ENCODE results near the gene GPBP1. TPM values are rescaled to one million over a fixed set of nuclear protein-coding genes. Genes with fewer than 3 reads are reported as not detected.
"Not testable (repeated sequence)": the region's sequence is repeated elsewhere in the genome, so short reads cannot be mapped to it uniquely, and the experiment has no call there.

GPBP1 gene
- total and polyA plus RNA-seq, 9 of the 15 experiments (the other 6 are each of a cell fraction or from before 2014, with no cell fraction given) = 31.0 to 109 (median 68.4) TPM

- ATAC-seq (no peak), FAIRE-seq (no peak), DNase-seq (ENCODE audit: extremely low read depth in 1 of 4, low spot score in 3 of 4) (no peak)
- H3K27ac ChIP-seq (ENCODE audit: extremely low read depth, low read depth, low read length) = no peak overlapping the region
- H2AFZ ChIP-seq (ENCODE audit: low read depth, low read length) = no peak overlapping the region
- H3K9me3 ChIP-seq (replicated peaks; ENCODE audit: control insufficient read depth, insufficient read depth, low read depth, low read length) = no peaks in the 10 kb centered on the region; the same call in 1 of the 2 replicates
- 76% methylated on average over 4 of the region's 4 CpGs for WGBS (ENCODE audit: insufficient coverage, low coverage, missing lambda C conversion rate)
- BruUV-seq (replicated peaks) = no TSS peak
- in situ Hi-C loops (cut with MboI) (no loop called here), intact Hi-C loops (cut with micrococcal nuclease) (no loop called here)
- peaks cover 11% of the 10 kb centered on the region for H3K9me1 ChIP-seq (ENCODE audit: control insufficient read depth, insufficient read depth, low read length)
- CTCF ChIA-PET (ENCODE audit: low intra/inter-chr PET ratio) = no interaction called here
- H3K36me3 ChIP-seq (ENCODE audit: control insufficient read depth, insufficient read depth, low read length) = peaks cover 42% of the 10 kb centered on the region
- no peak overlapping the region for H3K4me3 ChIP-seq
- no peak overlapping the region for H3K9ac ChIP-seq (ENCODE audit: insufficient read depth in 1 of 2, low read depth in 2 of 2, low read length in 2 of 2)
- POLR2A ChIA-PET = no interaction called here
- no peak overlapping the region for H3K4me2 ChIP-seq (ENCODE audit: insufficient read depth, low read length)
- 0 out of 2 replicates have a peak, but pooled peaks have one; percentile 31 for TF ChIP-seq ZNF384 (IDR thresholded peaks at IDR 0.05; ENCODE audit: low read depth, low read length)
- TF ChIP-seq E4F1 (CRISPR knock-in tag; IDR thresholded peaks at IDR 0.05; ENCODE audit: borderline replicate concordance) = no peak
- peaks cover 100% of the 10 kb centered on the region for H3K79me2 ChIP-seq (ENCODE audit: control insufficient read depth, insufficient read depth, low read length)
- peaks cover 48% of the 10 kb centered on the region for H4K20me1 ChIP-seq (replicated peaks; ENCODE audit: control insufficient read depth, insufficient read depth, low read length)
- H3K4me1 ChIP-seq (replicated peaks in 1 of 2; ENCODE audit: control insufficient read depth in 2 of 2, insufficient read depth in 2 of 2, low read length in 2 of 2) = peaks cover 7% of the 10 kb centered on the region in 2 experiments; a peak in 4 of 5 replicates
- no peaks in the 10 kb centered on the region for H3K27me3 ChIP-seq (ENCODE audit: control insufficient read depth in 2 of 2, insufficient read depth in 2 of 2, low read length in 2 of 2)
Measured at GRCh38 chr5:57186194-57186593, 12.3 kb downstream of the GPBP1 start.

DNA sequence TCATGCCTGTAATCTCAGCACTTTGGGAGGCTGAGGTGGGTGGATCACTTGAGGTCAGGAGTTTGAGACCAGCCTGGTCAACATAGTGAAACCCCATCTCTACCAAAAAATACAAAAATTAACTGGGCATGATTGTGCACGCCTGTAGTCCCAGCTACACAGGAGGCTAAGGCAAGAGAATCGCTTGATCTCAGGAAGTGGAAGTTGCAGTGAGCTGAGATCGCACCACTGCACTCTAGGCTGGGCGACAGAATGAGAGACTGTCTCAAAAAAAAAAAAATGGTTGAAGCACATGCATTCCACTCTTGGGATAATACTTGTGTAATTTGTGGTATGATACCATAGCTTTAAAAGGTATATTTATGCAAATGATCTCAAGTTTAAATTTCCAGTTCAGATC, 14.1 kb downstream of the GPBP1 start:
- Histone ChIP-seq H3K9me1 (ENCODE audit: control insufficient read depth, insufficient read depth, low read length) (peaks cover 11% of the 10 kb centered on the region), H3K36me3 (ENCODE audit: control insufficient read depth, insufficient read depth, low read length) (peaks cover 51% of the 10 kb centered on the region), H3K79me2 (ENCODE audit: control insufficient read depth, insufficient read depth, low read length) (peaks cover 100% of the 10 kb centered on the region), H4K20me1 (replicated peaks; ENCODE audit: control insufficient read depth, insufficient read depth, low read length) (peaks cover 48% of the 10 kb centered on the region)
- H3K4me1 ChIP-seq (replicated peaks in 1 of 2; ENCODE audit: control insufficient read depth in 2 of 2, insufficient read depth in 2 of 2, low read length in 2 of 2); CTCF ChIA-PET (ENCODE audit: low intra/inter-chr PET ratio); H3K9me3 ChIP-seq (replicated peaks; ENCODE audit: control insufficient read depth, insufficient read depth, low read depth, low read length); H3K9ac ChIP-seq (ENCODE audit: insufficient read depth in 1 of 2, low read depth in 2 of 2, low read length in 2 of 2); DNase-seq (ENCODE audit: extremely low read depth in 1 of 4, low spot score in 3 of 4); intact Hi-C loops (cut with micrococcal nuclease); H3K4me2 ChIP-seq (ENCODE audit: insufficient read depth, low read length); H3K27me3 ChIP-seq (ENCODE audit: control insufficient read depth in 2 of 2, insufficient read depth in 2 of 2, low read length in 2 of 2); BruUV-seq (replicated peaks); in situ Hi-C loops (cut with MboI); H3K27ac ChIP-seq (ENCODE audit: extremely low read depth, low read depth, low read length); H3K4me3 ChIP-seq; FAIRE-seq; H2AFZ ChIP-seq (ENCODE audit: low read depth, low read length): not testable (repeated sequence)
- peak; percentile 27 for ATAC-seq
- WGBS (ENCODE audit: insufficient coverage, low coverage, missing lambda C conversion rate) = 64% methylated on average over 4 of the region's 4 CpGs
- POLR2A ChIA-PET = interaction anchor here (1.9 kb wide), 1 partner anchor 12 kb away, joined by 12 read pairs; no protein-coding TSS in a partner anchor
